ENCODE results near the gene CYP3A5.
"Not testable (repeated sequence)": the region's sequence is repeated elsewhere in the genome, so short reads cannot be mapped to it uniquely, and the experiment has no call there.

CYP3A5 gene

GRCh38 chr7:99648843-99649242, 31.0 kb downstream of the CYP3A5 start:
- Histone ChIP-seq H3K36me3 (ENCODE audit: control insufficient read depth, insufficient read depth, low read length) (no peaks in the 10 kb centered on the region), H3K4me3 (ENCODE audit: low read length) (no peak overlapping the region)

GRCh38 chr7:99645590-99645989, 34.2 kb downstream of the CYP3A5 start:
- H3K4me3 ChIP-seq (ENCODE audit: low read length): no peak overlapping the region
- H3K9ac ChIP-seq (ENCODE audit: low read length): no peak overlapping the region
- H3K27ac ChIP-seq (ENCODE audit: low read depth, low read length): no peak overlapping the region
- H3K36me3 ChIP-seq (ENCODE audit: control insufficient read depth, insufficient read depth, low read length): no peaks in the 10 kb centered on the region
- no peaks in the 10 kb centered on the region for H3K4me1 ChIP-seq (ENCODE audit: control insufficient read depth, insufficient read depth, low read length)
- H3K27me3 ChIP-seq (ENCODE audit: control insufficient read depth, insufficient read depth, low read length): no peaks in the 10 kb centered on the region

More at GRCh38 chr7:99648843-99649242, 31.0 kb downstream of the CYP3A5 start:
- Histone ChIP-seq H3K9ac (ENCODE audit: low read length) (no peak overlapping the region), H3K27me3 (ENCODE audit: control insufficient read depth, insufficient read depth, low read length) (no peaks in the 10 kb centered on the region), H3K4me1 (ENCODE audit: control insufficient read depth, insufficient read depth, low read length) (no peaks in the 10 kb centered on the region), H3K27ac (ENCODE audit: low read depth, low read length) (no peak overlapping the region)

- Histone ChIP-seq H3K36me3 (ENCODE audit: control insufficient read depth, insufficient read depth, low read length) (no peaks in the 10 kb centered on the region), H3K9ac (ENCODE audit: low read length) (no peak overlapping the region), H3K27ac (ENCODE audit: low read depth, low read length) (no peak overlapping the region), H3K4me3 (ENCODE audit: low read length) (no peak overlapping the region), H3K4me1 (ENCODE audit: control insufficient read depth, insufficient read depth, low read length) (no peaks in the 10 kb centered on the region), H3K27me3 (ENCODE audit: control insufficient read depth, insufficient read depth, low read length) (no peaks in the 10 kb centered on the region)
These were observed 35.4 kb downstream of the CYP3A5 start for GRCh38 chr7:99644431-99644830.

GRCh38 chr7:99643464-99643863, 36.3 kb downstream of the CYP3A5 start:
- H3K27ac ChIP-seq (ENCODE audit: low read depth, low read length): no peak overlapping the region
- H3K27me3 ChIP-seq (ENCODE audit: control insufficient read depth, insufficient read depth, low read length): no peaks in the 10 kb centered on the region
- H3K36me3 ChIP-seq (ENCODE audit: control insufficient read depth, insufficient read depth, low read length): no peaks in the 10 kb centered on the region
- H3K4me1 ChIP-seq (ENCODE audit: control insufficient read depth, insufficient read depth, low read length): no peaks in the 10 kb centered on the region
- no peak overlapping the region for H3K4me3 ChIP-seq (ENCODE audit: low read length)
- H3K9ac ChIP-seq (ENCODE audit: low read length): no peak overlapping the region

- Histone ChIP-seq H3K27ac (ENCODE audit: low read depth, low read length) (no peak overlapping the region), H3K9ac (ENCODE audit: low read length) (no peak overlapping the region)
These were observed 37.8 kb downstream of the CYP3A5 start for GRCh38 chr7:99642027-99642426.

GRCh38 chr7:99639267-99639666, 40.5 kb downstream of the CYP3A5 start:
- Histone ChIP-seq H3K27ac (ENCODE audit: low read depth, low read length) (no peak overlapping the region), H3K27me3 (ENCODE audit: control insufficient read depth, insufficient read depth, low read length) (no peaks in the 10 kb centered on the region), H3K9ac (ENCODE audit: low read length) (no peak overlapping the region), H3K36me3 (ENCODE audit: control insufficient read depth, insufficient read depth, low read length) (no peaks in the 10 kb centered on the region), H3K4me1 (ENCODE audit: control insufficient read depth, insufficient read depth, low read length) (no peaks in the 10 kb centered on the region), H3K4me3 (ENCODE audit: low read length) (no peak overlapping the region)

More at GRCh38 chr7:99642027-99642426, 37.8 kb downstream of the CYP3A5 start:
- no peak overlapping the region for H3K4me3 ChIP-seq (ENCODE audit: low read length)
- no peaks in the 10 kb centered on the region for H3K36me3 ChIP-seq (ENCODE audit: control insufficient read depth, insufficient read depth, low read length)
- H3K4me1 ChIP-seq (ENCODE audit: control insufficient read depth, insufficient read depth, low read length): no peaks in the 10 kb centered on the region
- no peaks in the 10 kb centered on the region for H3K27me3 ChIP-seq (ENCODE audit: control insufficient read depth, insufficient read depth, low read length)

GRCh38 chr7:99638731-99639130, 41.1 kb downstream of the CYP3A5 start:
- H3K27me3 ChIP-seq (ENCODE audit: control insufficient read depth, insufficient read depth, low read length): no peaks in the 10 kb centered on the region
- H3K4me1 ChIP-seq (ENCODE audit: control insufficient read depth, insufficient read depth, low read length): no peaks in the 10 kb centered on the region
- no peak overlapping the region for H3K4me3 ChIP-seq (ENCODE audit: low read length)

GRCh38 chr7:99637414-99637813, 42.4 kb downstream of the CYP3A5 start:
- H3K27ac ChIP-seq (ENCODE audit: low read depth, low read length); H3K9ac ChIP-seq (ENCODE audit: low read length); H3K36me3 ChIP-seq (ENCODE audit: control insufficient read depth, insufficient read depth, low read length): not testable (repeated sequence)

More at GRCh38 chr7:99638731-99639130, 41.1 kb downstream of the CYP3A5 start:
- H3K9ac ChIP-seq (ENCODE audit: low read length): no peak overlapping the region
- H3K36me3 ChIP-seq (ENCODE audit: control insufficient read depth, insufficient read depth, low read length): no peaks in the 10 kb centered on the region
- no peak overlapping the region for H3K27ac ChIP-seq (ENCODE audit: low read depth, low read length)

GRCh38 chr7:99631295-99632109, 48.3 kb downstream of the CYP3A5 start:
- Histone ChIP-seq H3K27me3 (ENCODE audit: control insufficient read depth, insufficient read depth, low read length) (no peaks in the 10 kb centered on the region), H3K4me1 (ENCODE audit: control insufficient read depth, insufficient read depth, low read length) (no peaks in the 10 kb centered on the region), H3K9ac (ENCODE audit: low read length) (no peak overlapping the region), H3K27ac (ENCODE audit: low read depth, low read length) (no peak overlapping the region), H3K4me3 (ENCODE audit: low read length) (no peak overlapping the region), H3K36me3 (ENCODE audit: control insufficient read depth, insufficient read depth, low read length) (peaks cover 23% of the 10 kb centered on the region)

More at GRCh38 chr7:99637414-99637813, 42.4 kb downstream of the CYP3A5 start:
- H3K4me3 ChIP-seq (ENCODE audit: low read length); H3K4me1 ChIP-seq (ENCODE audit: control insufficient read depth, insufficient read depth, low read length); H3K27me3 ChIP-seq (ENCODE audit: control insufficient read depth, insufficient read depth, low read length): not testable (repeated sequence)

GRCh38 chr7:99629643-99630042, 50.2 kb downstream of the CYP3A5 start:
- Histone ChIP-seq H3K9ac (ENCODE audit: low read length) (no peak overlapping the region), H3K27ac (ENCODE audit: low read depth, low read length) (no peak overlapping the region), H3K4me3 (ENCODE audit: low read length) (no peak overlapping the region), H3K36me3 (ENCODE audit: control insufficient read depth, insufficient read depth, low read length) (peaks cover 34% of the 10 kb centered on the region), H3K4me1 (ENCODE audit: control insufficient read depth, insufficient read depth, low read length) (no peaks in the 10 kb centered on the region), H3K27me3 (ENCODE audit: control insufficient read depth, insufficient read depth, low read length) (no peaks in the 10 kb centered on the region)

GRCh38 chr7:99628471-99629465, 51.0 kb downstream of the CYP3A5 start:
- H3K4me1 ChIP-seq (ENCODE audit: control insufficient read depth, insufficient read depth, low read length): no peaks in the 10 kb centered on the region
- peaks cover 42% of the 10 kb centered on the region for H3K36me3 ChIP-seq (ENCODE audit: control insufficient read depth, insufficient read depth, low read length)
- H3K27me3 ChIP-seq (ENCODE audit: control insufficient read depth, insufficient read depth, low read length): no peaks in the 10 kb centered on the region

GRCh38 chr7:99627513-99627912, 52.3 kb downstream of the CYP3A5 start:
- peaks cover 50% of the 10 kb centered on the region for H3K36me3 ChIP-seq (ENCODE audit: control insufficient read depth, insufficient read depth, low read length)
- H3K4me1 ChIP-seq (ENCODE audit: control insufficient read depth, insufficient read depth, low read length): no peaks in the 10 kb centered on the region
- H3K27ac ChIP-seq (ENCODE audit: low read depth, low read length): no peak overlapping the region
- no peaks in the 10 kb centered on the region for H3K27me3 ChIP-seq (ENCODE audit: control insufficient read depth, insufficient read depth, low read length)
- no peak overlapping the region for H3K4me3 ChIP-seq (ENCODE audit: low read length)
- no peak overlapping the region for H3K9ac ChIP-seq (ENCODE audit: low read length)

More at GRCh38 chr7:99628471-99629465, 51.0 kb downstream of the CYP3A5 start:
- Histone ChIP-seq H3K9ac (ENCODE audit: low read length) (no peak overlapping the region), H3K4me3 (ENCODE audit: low read length) (no peak overlapping the region), H3K27ac (ENCODE audit: low read depth, low read length) (no peak overlapping the region)

Data from rectal smooth muscle tissue (tissue), 1 donor.